Measurements from ENCODE around the gene CAT. TPM values are rescaled to one million over a fixed set of nuclear protein-coding genes. Genes with fewer than 3 reads are reported as not detected.

The CAT gene
- polyA plus RNA-seq, 1 of the 3 experiments (the other 2 are of a cell fraction), result 26.6 TPM

DNA sequence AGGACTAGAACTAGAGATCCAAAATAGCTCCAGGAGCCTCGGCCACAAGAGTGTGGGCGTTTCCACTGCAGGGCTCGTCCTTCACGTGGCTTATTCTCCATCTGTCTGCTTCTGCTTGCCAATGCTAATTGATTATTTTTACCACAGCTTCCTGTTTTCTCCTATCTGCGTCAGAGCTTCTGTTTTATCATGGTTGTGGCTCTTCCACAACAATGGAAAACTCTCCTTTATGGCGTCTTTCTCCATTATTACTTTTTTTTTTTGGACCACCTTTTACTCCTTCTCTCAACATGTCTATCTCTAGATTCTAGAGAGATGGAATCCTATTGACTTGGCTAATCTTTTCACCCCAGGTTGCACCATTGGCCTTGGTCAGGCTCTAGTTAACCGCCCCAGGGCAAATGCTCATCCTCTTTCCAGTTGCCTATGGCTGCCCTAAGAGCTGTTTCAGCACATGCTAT lies 25.9 kb downstream of the CAT start:
- Histone ChIP-seq H3K4me1 (ENCODE audit: control insufficient read depth in 1 of 2, insufficient read depth in 2 of 2, low read depth in 1 of 2, low read length in 1 of 2) (no peaks in the 10 kb centered on the region), H3K27me3 (ENCODE audit: insufficient read depth) (no peaks in the 10 kb centered on the region), H3K4me3 (ENCODE audit: low read depth in 2 of 2, low read length in 1 of 2) (no peak overlapping the region), H3K9me2 (no peaks in the 10 kb centered on the region), H3K4me2 (no peak overlapping the region), H3F3A (replicated peaks; ENCODE audit: insufficient read depth) (peaks cover 3% of the 10 kb centered on the region), H3K36me3 (replicated peaks in 1 of 2; ENCODE audit: control insufficient read depth in 1 of 2, insufficient read depth in 2 of 2, low read length in 1 of 2) (peaks cover 64 to 81% of the 10 kb centered on the region in 2 experiments), H3K9ac (no peak overlapping the region), H3K79me2 (ENCODE audit: insufficient read depth) (no peaks in the 10 kb centered on the region), H3K9me3 (peaks cover 10% of the 10 kb centered on the region), H4K20me1 (ENCODE audit: insufficient read depth) (no peaks in the 10 kb centered on the region), H3K27ac (ENCODE audit: low read depth in 2 of 2, low read length in 1 of 2) (no peak overlapping the region), H2AFZ (ENCODE audit: low read depth) (no peak overlapping the region)
- TF ChIP-seq, protein P1, sequence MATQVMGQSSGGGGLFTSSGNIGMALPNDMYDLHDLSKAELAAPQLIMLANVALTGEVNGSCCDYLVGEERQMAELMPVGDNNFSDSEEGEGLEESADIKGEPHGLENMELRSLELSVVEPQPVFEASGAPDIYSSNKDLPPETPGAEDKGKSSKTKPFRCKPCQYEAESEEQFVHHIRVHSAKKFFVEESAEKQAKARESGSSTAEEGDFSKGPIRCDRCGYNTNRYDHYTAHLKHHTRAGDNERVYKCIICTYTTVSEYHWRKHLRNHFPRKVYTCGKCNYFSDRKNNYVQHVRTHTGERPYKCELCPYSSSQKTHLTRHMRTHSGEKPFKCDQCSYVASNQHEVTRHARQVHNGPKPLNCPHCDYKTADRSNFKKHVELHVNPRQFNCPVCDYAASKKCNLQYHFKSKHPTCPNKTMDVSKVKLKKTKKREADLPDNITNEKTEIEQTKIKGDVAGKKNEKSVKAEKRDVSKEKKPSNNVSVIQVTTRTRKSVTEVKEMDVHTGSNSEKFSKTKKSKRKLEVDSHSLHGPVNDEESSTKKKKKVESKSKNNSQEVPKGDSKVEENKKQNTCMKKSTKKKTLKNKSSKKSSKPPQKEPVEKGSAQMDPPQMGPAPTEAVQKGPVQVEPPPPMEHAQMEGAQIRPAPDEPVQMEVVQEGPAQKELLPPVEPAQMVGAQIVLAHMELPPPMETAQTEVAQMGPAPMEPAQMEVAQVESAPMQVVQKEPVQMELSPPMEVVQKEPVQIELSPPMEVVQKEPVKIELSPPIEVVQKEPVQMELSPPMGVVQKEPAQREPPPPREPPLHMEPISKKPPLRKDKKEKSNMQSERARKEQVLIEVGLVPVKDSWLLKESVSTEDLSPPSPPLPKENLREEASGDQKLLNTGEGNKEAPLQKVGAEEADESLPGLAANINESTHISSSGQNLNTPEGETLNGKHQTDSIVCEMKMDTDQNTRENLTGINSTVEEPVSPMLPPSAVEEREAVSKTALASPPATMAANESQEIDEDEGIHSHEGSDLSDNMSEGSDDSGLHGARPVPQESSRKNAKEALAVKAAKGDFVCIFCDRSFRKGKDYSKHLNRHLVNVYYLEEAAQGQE (IDR thresholded peaks at IDR 0.05; ENCODE audit: low read depth, low read length), result no peak
- no peak for TF ChIP-seq MXI1 (IDR thresholded peaks at IDR 0.05; ENCODE audit: low read depth, low read length)
- WGBS (ENCODE audit: low lambda C conversion rate), result 93% methylated on average over 7 of the region's 7 CpGs
- ChIA-PET CTCF (interaction anchor here (0.7 to 7.4 kb wide), 5 partner anchors 19 to 121 kb away, joined by 3 to 31 read pairs (median 4); no protein-coding TSS in a partner anchor), POLR2A (no interaction called here)
- DNase-seq, result no peak

DNA sequence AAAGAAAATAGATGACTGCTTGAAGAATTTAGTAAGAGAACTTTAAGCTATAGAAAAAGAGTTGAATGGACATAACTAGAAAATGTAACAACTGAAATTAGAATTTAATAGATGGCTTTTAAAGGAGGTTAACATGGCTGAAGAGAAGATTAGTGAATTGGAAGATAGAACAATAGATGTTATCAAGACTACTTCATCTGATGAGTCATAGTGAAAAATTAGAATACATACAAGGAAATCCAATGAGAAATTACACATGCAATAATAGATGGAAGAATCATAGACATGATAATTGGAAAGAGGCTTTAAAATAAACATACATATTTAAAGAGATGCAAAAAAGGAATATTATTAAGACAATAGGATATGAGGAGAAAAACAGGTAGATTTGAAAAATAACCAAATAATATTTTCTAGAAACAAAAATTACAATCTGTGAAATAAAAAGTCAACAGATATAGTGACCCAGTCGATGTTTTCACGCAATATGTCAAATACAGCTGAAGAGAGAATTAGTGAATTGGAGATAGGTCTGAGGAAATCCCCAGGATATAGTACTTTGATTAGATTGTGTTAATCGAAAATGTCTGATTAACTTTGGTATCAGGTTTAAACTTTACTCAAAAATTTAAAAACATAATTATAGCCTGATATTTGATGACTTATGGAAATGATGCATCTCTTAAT lies 28.2 kb downstream of the CAT start:
- Histone ChIP-seq H3K79me2 (ENCODE audit: insufficient read depth) (no peaks in the 10 kb centered on the region), H3K4me1 (ENCODE audit: control insufficient read depth in 1 of 2, insufficient read depth in 2 of 2, low read depth in 1 of 2, low read length in 1 of 2) (no peaks in the 10 kb centered on the region), H3K9me3 (peaks cover 10% of the 10 kb centered on the region), H3K4me3 (ENCODE audit: low read depth in 2 of 2, low read length in 1 of 2) (no peak overlapping the region), H3K27ac (ENCODE audit: low read depth in 2 of 2, low read length in 1 of 2) (no peak overlapping the region), H3K9me2 (no peaks in the 10 kb centered on the region), H2AFZ (ENCODE audit: low read depth) (no peak overlapping the region), H3K36me3 (replicated peaks in 1 of 2; ENCODE audit: control insufficient read depth in 1 of 2, insufficient read depth in 2 of 2, low read length in 1 of 2) (peaks cover 77 to 84% of the 10 kb centered on the region in 2 experiments), H3K9ac (no peak overlapping the region), H3K27me3 (ENCODE audit: insufficient read depth) (no peaks in the 10 kb centered on the region), H4K20me1 (ENCODE audit: insufficient read depth) (no peaks in the 10 kb centered on the region), H3K4me2 (no peak overlapping the region), H3F3A (replicated peaks; ENCODE audit: insufficient read depth) (peaks cover 3% of the 10 kb centered on the region)
- CTCF ChIA-PET, result interaction anchor here (0.6 to 7.4 kb wide), 6 partner anchors 12 to 455 kb away, joined by 3 to 31 read pairs (median 10); no protein-coding TSS in a partner anchor
- no peak for TF ChIP-seq TCF12 (IDR thresholded peaks at IDR 0.05)
- TF ChIP-seq FOXM1 (IDR thresholded peaks at IDR 0.05; ENCODE audit: low read depth), result no peak
- no peak for TF ChIP-seq RCOR1 (IDR thresholded peaks at IDR 0.05; ENCODE audit: low read length)
- TF ChIP-seq ZBTB33 (IDR thresholded peaks at IDR 0.05; ENCODE audit: borderline replicate concordance, low read depth), result no peak
- no peak for TF ChIP-seq RXRA (IDR thresholded peaks at IDR 0.05; ENCODE audit: borderline replicate concordance, low read depth)
- no peak for TF ChIP-seq MEF2A (IDR thresholded peaks at IDR 0.05; ENCODE audit: borderline replicate concordance, low read depth)
- TF ChIP-seq, protein P2, sequence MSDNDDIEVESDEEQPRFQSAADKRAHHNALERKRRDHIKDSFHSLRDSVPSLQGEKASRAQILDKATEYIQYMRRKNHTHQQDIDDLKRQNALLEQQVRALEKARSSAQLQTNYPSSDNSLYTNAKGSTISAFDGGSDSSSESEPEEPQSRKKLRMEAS (IDR thresholded peaks at IDR 0.05; ENCODE audit: low read depth), result no peak
- no peak for TF ChIP-seq EZH2phosphoT487 (IDR thresholded peaks at IDR 0.05; ENCODE audit: borderline replicate concordance, low read depth)
- no peak for TF ChIP-seq JUND (IDR thresholded peaks at IDR 0.05)
- no peak for TF ChIP-seq TAF1 (IDR thresholded peaks at IDR 0.05; ENCODE audit: borderline replicate concordance, low read depth, low read length)
- no peak for TF ChIP-seq POLR2AphosphoS5 (IDR thresholded peaks at IDR 0.05; ENCODE audit: low read depth, low read length)
- TF ChIP-seq CHD2 (IDR thresholded peaks at IDR 0.05; ENCODE audit: low read length, partially characterized antibody), result no peak
- no peak for TF ChIP-seq FOXJ3 (CRISPR knock-in tag; IDR thresholded peaks at IDR 0.05)
- TF ChIP-seq GABPA (IDR thresholded peaks at IDR 0.05; ENCODE audit: low read depth), result no peak
- no peak for TF ChIP-seq FOSL2 (IDR thresholded peaks at IDR 0.05; ENCODE audit: borderline replicate concordance, low read depth)
- TF ChIP-seq, protein P3, sequence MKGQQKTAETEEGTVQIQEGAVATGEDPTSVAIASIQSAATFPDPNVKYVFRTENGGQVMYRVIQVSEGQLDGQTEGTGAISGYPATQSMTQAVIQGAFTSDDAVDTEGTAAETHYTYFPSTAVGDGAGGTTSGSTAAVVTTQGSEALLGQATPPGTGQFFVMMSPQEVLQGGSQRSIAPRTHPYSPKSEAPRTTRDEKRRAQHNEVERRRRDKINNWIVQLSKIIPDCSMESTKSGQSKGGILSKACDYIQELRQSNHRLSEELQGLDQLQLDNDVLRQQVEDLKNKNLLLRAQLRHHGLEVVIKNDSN (IDR thresholded peaks at IDR 0.05; ENCODE audit: borderline replicate concordance, low read depth), result no peak
- DNase-seq, result no peak
- WGBS (ENCODE audit: low lambda C conversion rate), result 56% methylated on average over 3 of the region's 3 CpGs
- POLR2A ChIA-PET, result no interaction called here
